Measurements from ENCODE around the gene USP47. TPM values are rescaled to one million over a fixed set of nuclear protein-coding genes. Genes with fewer than 3 reads are reported as not detected.

Gene USP47
- total and polyA plus RNA-seq, 9 of the 15 experiments (the other 6 are each of a cell fraction or from before 2014, with no cell fraction given) = 13.1 to 63.6 (median 34.7) TPM

GRCh38 chr11:11860103-11860979 is 18.6 kb downstream of the USP47 start:
- H3K4me2 ChIP-seq (ENCODE audit: insufficient read depth, low read length) = peak overlapping the region; percentile 44; the same call in 1 of the 2 replicates
- H3K9ac ChIP-seq (ENCODE audit: insufficient read depth in 1 of 2, low read depth in 2 of 2, low read length in 2 of 2) = peak overlapping the region in 1 of 2 experiments; percentile 36; a peak in 2 of 4 replicates
- DNase-seq (ENCODE audit: extremely low read depth in 1 of 4, low spot score in 3 of 4) = peak in 2 of 4 experiments; percentile 28 to 38
- CTCF ChIA-PET (ENCODE audit: low intra/inter-chr PET ratio) = no interaction called here
- peaks cover 98% of the 10 kb centered on the region for H3K79me2 ChIP-seq (ENCODE audit: control insufficient read depth, insufficient read depth, low read length)
- no peaks in the 10 kb centered on the region for H4K20me1 ChIP-seq (replicated peaks; ENCODE audit: control insufficient read depth, insufficient read depth, low read length)
- no peak overlapping the region for H3K4me3 ChIP-seq
- peaks cover 7 to 8% of the 10 kb centered on the region in 2 experiments; a peak in 3 of 5 replicates for H3K4me1 ChIP-seq (replicated peaks in 1 of 2; ENCODE audit: control insufficient read depth in 2 of 2, insufficient read depth in 2 of 2, low read length in 2 of 2)
- H2AFZ ChIP-seq (ENCODE audit: low read depth, low read length) = no peak overlapping the region
- BruUV-seq (replicated peaks) = no TSS peak
- FAIRE-seq = peak; percentile 6
- no peaks in the 10 kb centered on the region; the same call in 2 of the 3 replicates for H3K36me3 ChIP-seq (ENCODE audit: control insufficient read depth, insufficient read depth, low read length)
- intact Hi-C loops (cut with micrococcal nuclease) = no loop called here
- no peaks in the 10 kb centered on the region for H3K27me3 ChIP-seq (ENCODE audit: control insufficient read depth in 2 of 2, insufficient read depth in 2 of 2, low read length in 2 of 2)
- in situ Hi-C loops (cut with MboI) = no loop called here
- no peaks in the 10 kb centered on the region for H3K9me1 ChIP-seq (ENCODE audit: control insufficient read depth, insufficient read depth, low read length)
- POLR2A ChIA-PET = interaction anchor here (0.9 to 3.7 kb wide), 5 partner anchors 11 to 20 kb away, joined by 3 to 20 read pairs (median 5); partner anchors contain the start of gene USP47
- H3K27ac ChIP-seq (ENCODE audit: extremely low read depth, low read depth, low read length) = peak overlapping the region; percentile 53; the same call in 2 of the 3 replicates
- no peaks in the 10 kb centered on the region for H3K9me3 ChIP-seq (replicated peaks; ENCODE audit: control insufficient read depth, insufficient read depth, low read depth, low read length)
- WGBS (ENCODE audit: insufficient coverage, low coverage, missing lambda C conversion rate) = 4% methylated on average over 12 of the region's 12 CpGs
- peak; percentile 43 for ATAC-seq
- TF ChIP-seq ZBTB11 (CRISPR knock-in tag; IDR thresholded peaks at IDR 0.05) (no peak), HBP1 (CRISPR knock-in tag; IDR thresholded peaks at IDR 0.05) (no peak), RBBP5 (IDR thresholded peaks at IDR 0.05; ENCODE audit: borderline replicate concordance, insufficient read depth, low read length, poor library complexity, severe bottlenecking) (no peak), SRSF9 (IDR thresholded peaks at IDR 0.05; ENCODE audit: borderline replicate concordance, low read depth, low read length) (no peak), JUND (IDR thresholded peaks at IDR 0.05; ENCODE audit: borderline replicate concordance, low read depth, low read length) (peak; percentile 44; the same call in 1 of the 2 replicates), JUND (tag; IDR thresholded peaks at IDR 0.05; ENCODE audit: borderline replicate concordance, low read depth, low read length) (peak; percentile 20; the same call in 1 of the 3 replicates), KDM1A (IDR thresholded peaks at IDR 0.05) (no peak), PHTF2 (CRISPR knock-in tag; IDR thresholded peaks at IDR 0.05) (no peak), MEF2A (IDR thresholded peaks at IDR 0.05; ENCODE audit: control insufficient read depth, low read depth, low read length) (no peak), ZNF561 (CRISPR knock-in tag; conservative IDR thresholded peaks at IDR 0.05) (no peak), TFAM (CRISPR knock-in tag; conservative IDR thresholded peaks at IDR 0.05) (no peak), C11orf30 (IDR thresholded peaks at IDR 0.05; ENCODE audit: low read depth) (peak; percentile 33; the same call in 1 of the 2 replicates), NRF1 (conservative IDR thresholded peaks at IDR 0.05 in 1 of 2, IDR thresholded peaks at IDR 0.05 in 1 of 2) (no peak), TGIF2 (CRISPR knock-in tag; IDR thresholded peaks at IDR 0.05) (no peak), POLR2H (tag; IDR thresholded peaks at IDR 0.05; ENCODE audit: low read depth) (no peak), MAFK (IDR thresholded peaks at IDR 0.05; ENCODE audit: low read length) (no peak)
